Bronchial epithelial cell (primary cell): ENCODE results near the gene CIDEC. TPM values are rescaled to one million over a fixed set of nuclear protein-coding genes. Genes with fewer than 3 reads are reported as not detected.

ENCODE experiments used
- DNase-seq: peaks from one replicate; pipeline ENCODE4 v3.0.0-alpha.2; 2010; ENCODE audit warnings: low read depth
- FAIRE-seq: peaks from 2 replicates; lab custom pipeline; 2011; peaks lifted over from hg19 to GRCh38; lab: Jason Lieb, UNC
- H3K27me3 ChIP-seq: 2 replicates; pipeline ENCODE4 v1.5.1; 2011; ENCODE audit warnings: low read length; ENCODE audit not compliant: control insufficient read depth, insufficient read depth
- H3K36me3 ChIP-seq: 2 replicates; pipeline ENCODE4 v1.5.1; 2011; ENCODE audit warnings: low read length; ENCODE audit not compliant: control insufficient read depth, insufficient read depth
- H3K4me3 ChIP-seq: 2 replicates; pipeline ENCODE4 v1.5.1; 2011; ENCODE audit warnings: mild to moderate bottlenecking, low read depth, low read length, control low read depth
- total RNA-seq: library from RNA; depleted of rRNA; stranded (reverse); fragments of >200 nt; gene quantifications from 2 replicates; pipeline ENCODE4 v1.2.1, GENCODE V29; 2014
- TF ChIP-seq, protein P1 (sequence below): IDR thresholded peaks from 2 replicates; pipeline ENCODE4 v1.5.1; 2011; ENCODE audit warnings: mild to moderate bottlenecking, moderate library complexity, low read length, control low read depth, inconsistent platforms; ENCODE audit not compliant: insufficient read depth, severe bottlenecking

Gene CIDEC
- total RNA-seq, 1 donor from 2014 or later, result not detected

- H3K4me3 ChIP-seq, result no peak overlapping the region
- TF ChIP-seq, protein P1, sequence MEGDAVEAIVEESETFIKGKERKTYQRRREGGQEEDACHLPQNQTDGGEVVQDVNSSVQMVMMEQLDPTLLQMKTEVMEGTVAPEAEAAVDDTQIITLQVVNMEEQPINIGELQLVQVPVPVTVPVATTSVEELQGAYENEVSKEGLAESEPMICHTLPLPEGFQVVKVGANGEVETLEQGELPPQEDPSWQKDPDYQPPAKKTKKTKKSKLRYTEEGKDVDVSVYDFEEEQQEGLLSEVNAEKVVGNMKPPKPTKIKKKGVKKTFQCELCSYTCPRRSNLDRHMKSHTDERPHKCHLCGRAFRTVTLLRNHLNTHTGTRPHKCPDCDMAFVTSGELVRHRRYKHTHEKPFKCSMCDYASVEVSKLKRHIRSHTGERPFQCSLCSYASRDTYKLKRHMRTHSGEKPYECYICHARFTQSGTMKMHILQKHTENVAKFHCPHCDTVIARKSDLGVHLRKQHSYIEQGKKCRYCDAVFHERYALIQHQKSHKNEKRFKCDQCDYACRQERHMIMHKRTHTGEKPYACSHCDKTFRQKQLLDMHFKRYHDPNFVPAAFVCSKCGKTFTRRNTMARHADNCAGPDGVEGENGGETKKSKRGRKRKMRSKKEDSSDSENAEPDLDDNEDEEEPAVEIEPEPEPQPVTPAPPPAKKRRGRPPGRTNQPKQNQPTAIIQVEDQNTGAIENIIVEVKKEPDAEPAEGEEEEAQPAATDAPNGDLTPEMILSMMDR, result peak; percentile 34
- peaks cover 5% of the 10 kb centered on the region for H3K36me3 ChIP-seq
- FAIRE-seq (no peak), DNase-seq (peak; percentile 20)
- no peaks in the 10 kb centered on the region for H3K27me3 ChIP-seq
These were observed 53.1 kb downstream of the CIDEC start for GRCh38 chr3:9826815-9827573.

- Histone ChIP-seq H3K4me3 (no peak overlapping the region), H3K36me3 (peaks cover 5% of the 10 kb centered on the region), H3K27me3 (no peaks in the 10 kb centered on the region)
- FAIRE-seq, result no peak
- DNase-seq, result no peak
- TF ChIP-seq, protein P1, result no peak
These were observed 54.5 kb downstream of the CIDEC start for GRCh38 chr3:9825451-9826040.

- TF ChIP-seq, protein P1, result peak; percentile 36
- no peak for FAIRE-seq
- peak; percentile 18 for DNase-seq
- no peak overlapping the region for H3K4me3 ChIP-seq
- no peaks in the 10 kb centered on the region for H3K27me3 ChIP-seq
- peaks cover 2% of the 10 kb centered on the region for H3K36me3 ChIP-seq
These were observed 59.1 kb downstream of the CIDEC start for GRCh38 chr3:9820946-9821345.

DNA sequence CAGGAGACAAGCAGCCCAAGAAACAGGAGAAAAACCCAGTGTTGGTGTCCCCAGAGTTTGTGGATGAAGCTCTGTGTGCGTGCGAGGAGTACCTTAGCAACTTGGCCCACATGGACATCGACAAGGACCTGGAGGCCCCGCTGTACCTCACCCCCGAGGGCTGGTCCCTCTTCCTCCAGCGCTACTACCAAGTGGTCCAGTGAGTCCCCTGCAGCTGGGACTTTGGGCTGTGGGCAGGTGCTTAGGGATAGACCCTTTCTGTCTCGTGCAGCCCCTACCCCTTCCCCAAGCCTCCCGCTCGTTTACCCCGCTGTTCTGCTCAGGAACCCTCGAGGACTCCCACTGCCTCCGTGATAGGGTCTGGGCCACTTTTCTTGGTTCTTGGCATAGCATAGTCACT is 59.5 kb downstream of the CIDEC start:
- DNase-seq, result no peak
- no peak overlapping the region for H3K4me3 ChIP-seq
- FAIRE-seq, result no peak
- TF ChIP-seq, protein P1, result no peak
- no peaks in the 10 kb centered on the region for H3K27me3 ChIP-seq
- peaks cover 2% of the 10 kb centered on the region for H3K36me3 ChIP-seq

- Histone ChIP-seq H3K4me3 (no peak overlapping the region), H3K27me3 (no peaks in the 10 kb centered on the region), H3K36me3 (peaks cover 2% of the 10 kb centered on the region)
- TF ChIP-seq, protein P1, result no peak
- DNase-seq (no peak), FAIRE-seq (no peak)
These were observed 61.3 kb downstream of the CIDEC start for GRCh38 chr3:9818666-9819335.
